ENCODE results near the gene POLE.
"Not testable (repeated sequence)": the region's sequence is repeated elsewhere in the genome, so short reads cannot be mapped to it uniquely, and the experiment has no call there.

POLE gene

DNA sequence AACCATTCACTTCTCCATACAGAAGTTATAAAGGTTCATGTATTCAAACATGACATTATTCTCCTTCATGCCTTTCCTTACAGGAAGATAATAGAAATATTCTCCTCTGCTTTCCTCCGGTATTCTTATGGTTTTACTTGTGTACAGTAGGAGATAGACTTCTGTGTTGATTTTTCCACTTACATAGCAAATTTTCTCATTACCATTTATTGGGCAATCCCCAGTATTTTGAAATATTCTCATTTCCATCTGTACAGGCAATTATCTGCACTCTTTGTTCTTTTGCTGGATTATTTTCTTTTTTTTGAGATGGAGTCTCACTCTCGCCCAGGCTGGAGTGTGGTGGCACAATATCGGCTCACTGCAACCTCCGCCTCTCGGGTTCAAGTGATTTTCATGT, 11.2 kb upstream of the POLE start:
- H3K4me2 ChIP-seq (ENCODE audit: low read length): no peak overlapping the region
- H3K4me1 ChIP-seq (ENCODE audit: control insufficient read depth, low read depth, low read length): no peaks in the 10 kb centered on the region
- no peak overlapping the region for H3K27ac ChIP-seq (ENCODE audit: low read depth, low read length)
- no peak overlapping the region for H2BK15ac ChIP-seq (replicated peaks; ENCODE audit: low read depth)
- peaks cover 7% of the 10 kb centered on the region for H3K36me3 ChIP-seq (ENCODE audit: control insufficient read depth, insufficient read depth, low read length)
- H3K4ac ChIP-seq (ENCODE audit: low read depth, low read length): no peak overlapping the region
- no peak overlapping the region for H3K4me3 ChIP-seq (ENCODE audit: low read length)
- H4K5ac ChIP-seq (ENCODE audit: low read length): no peak overlapping the region
- no peak overlapping the region for H3K18ac ChIP-seq (ENCODE audit: low read length)
- DNase-seq: no peak
- H3K23ac ChIP-seq (ENCODE audit: low read length): no peak overlapping the region
- no peaks in the 10 kb centered on the region for H3K79me2 ChIP-seq (ENCODE audit: control insufficient read depth, insufficient read depth, low read length)
- no peaks in the 10 kb centered on the region for H3K79me1 ChIP-seq (ENCODE audit: low read length)
- H2BK120ac ChIP-seq (ENCODE audit: low read depth, low read length): no peak overlapping the region
- WGBS (ENCODE audit: extremely low coverage, insufficient coverage, low lambda C conversion rate): no CpG with 5 or more reads among the region's 5 CpGs
- H2AK5ac ChIP-seq (ENCODE audit: low read length): no peak overlapping the region
- H4K8ac ChIP-seq (ENCODE audit: low read depth, low read length): no peak overlapping the region
- H3K56ac ChIP-seq (ENCODE audit: low read length): no peak overlapping the region
- H3K27me3 ChIP-seq (ENCODE audit: insufficient read depth, low read length, poor library complexity): no peaks in the 10 kb centered on the region
- H3K9ac ChIP-seq (ENCODE audit: low read length): no peak overlapping the region
- H2BK5ac ChIP-seq (ENCODE audit: low read length): no peak overlapping the region

GRCh38 chr12:132695431-132695830, 8.3 kb upstream of the POLE start:
- Histone ChIP-seq H4K8ac (ENCODE audit: low read depth, low read length) (no peak overlapping the region), H3K4me1 (ENCODE audit: control insufficient read depth, low read depth, low read length) (no peaks in the 10 kb centered on the region), H3K18ac (ENCODE audit: low read length) (no peak overlapping the region), H3K27ac (ENCODE audit: low read depth, low read length) (no peak overlapping the region), H3K79me1 (ENCODE audit: low read length) (no peaks in the 10 kb centered on the region), H2AK5ac (ENCODE audit: low read length) (no peak overlapping the region), H3K4ac (ENCODE audit: low read depth, low read length) (no peak overlapping the region), H3K79me2 (ENCODE audit: control insufficient read depth, insufficient read depth, low read length) (no peaks in the 10 kb centered on the region), H2BK120ac (ENCODE audit: low read depth, low read length) (no peak overlapping the region), H3K4me2 (ENCODE audit: low read length) (no peak overlapping the region), H4K5ac (ENCODE audit: low read length) (no peak overlapping the region), H3K4me3 (ENCODE audit: low read length) (no peak overlapping the region), H2BK5ac (ENCODE audit: low read length) (no peak overlapping the region), H2BK15ac (replicated peaks; ENCODE audit: low read depth) (no peak overlapping the region), H3K9ac (ENCODE audit: low read length) (no peak overlapping the region), H3K23ac (ENCODE audit: low read length) (no peak overlapping the region), H3K36me3 (ENCODE audit: control insufficient read depth, insufficient read depth, low read length) (peaks cover 4% of the 10 kb centered on the region), H3K27me3 (ENCODE audit: insufficient read depth, low read length, poor library complexity) (no peaks in the 10 kb centered on the region), H3K56ac (ENCODE audit: low read length) (no peak overlapping the region)
- WGBS (ENCODE audit: extremely low coverage, insufficient coverage, low lambda C conversion rate): no CpG with 5 or more reads among the region's 12 CpGs
- DNase-seq: no peak

- H2BK15ac ChIP-seq (replicated peaks; ENCODE audit: low read depth); H3K23ac ChIP-seq (ENCODE audit: low read length); H3K56ac ChIP-seq (ENCODE audit: low read length); H3K4me1 ChIP-seq (ENCODE audit: control insufficient read depth, low read depth, low read length); H3K18ac ChIP-seq (ENCODE audit: low read length); H3K4me2 ChIP-seq (ENCODE audit: low read length); H3K27ac ChIP-seq (ENCODE audit: low read depth, low read length); H4K8ac ChIP-seq (ENCODE audit: low read depth, low read length); H3K9ac ChIP-seq (ENCODE audit: low read length); H3K4me3 ChIP-seq (ENCODE audit: low read length); H4K5ac ChIP-seq (ENCODE audit: low read length); H2BK5ac ChIP-seq (ENCODE audit: low read length); H3K4ac ChIP-seq (ENCODE audit: low read depth, low read length); DNase-seq; H3K27me3 ChIP-seq (ENCODE audit: insufficient read depth, low read length, poor library complexity); H3K79me2 ChIP-seq (ENCODE audit: control insufficient read depth, insufficient read depth, low read length); H3K36me3 ChIP-seq (ENCODE audit: control insufficient read depth, insufficient read depth, low read length); H3K79me1 ChIP-seq (ENCODE audit: low read length); H2BK120ac ChIP-seq (ENCODE audit: low read depth, low read length); H2AK5ac ChIP-seq (ENCODE audit: low read length): not testable (repeated sequence)
- no CpG with 5 or more reads among the region's 3 CpGs for WGBS (ENCODE audit: extremely low coverage, insufficient coverage, low lambda C conversion rate)
Measured at GRCh38 chr12:132694888-132695287, 7.7 kb upstream of the POLE start.

DNA sequence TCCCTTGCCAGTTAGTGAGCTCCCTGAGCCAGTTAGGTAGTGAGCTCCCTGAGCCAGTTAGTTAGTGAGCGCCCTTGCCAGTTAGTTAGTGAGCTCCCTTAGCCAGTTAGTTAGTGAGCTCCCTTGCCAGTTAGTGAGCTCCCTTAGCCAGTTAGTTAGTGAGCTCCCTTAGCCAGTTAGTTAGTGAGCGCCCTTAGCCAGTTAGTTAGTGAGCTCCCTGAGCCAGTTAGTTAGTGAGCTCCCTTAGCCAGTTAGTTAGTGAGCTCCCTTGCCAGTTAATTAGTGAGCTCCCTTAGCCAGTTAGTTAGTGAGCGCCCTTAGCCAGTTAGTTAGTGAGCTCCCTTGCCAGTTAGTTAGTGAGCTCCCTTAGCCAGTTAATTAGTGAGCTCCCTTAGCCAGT, 4.9 kb upstream of the POLE start:
- H3K79me2 ChIP-seq (ENCODE audit: control insufficient read depth, insufficient read depth, low read length); H4K5ac ChIP-seq (ENCODE audit: low read length); H3K4me2 ChIP-seq (ENCODE audit: low read length); H3K79me1 ChIP-seq (ENCODE audit: low read length); H2BK5ac ChIP-seq (ENCODE audit: low read length); H2BK120ac ChIP-seq (ENCODE audit: low read depth, low read length); DNase-seq; H4K8ac ChIP-seq (ENCODE audit: low read depth, low read length); H3K18ac ChIP-seq (ENCODE audit: low read length); H3K27me3 ChIP-seq (ENCODE audit: insufficient read depth, low read length, poor library complexity); H3K56ac ChIP-seq (ENCODE audit: low read length); H3K4ac ChIP-seq (ENCODE audit: low read depth, low read length); H3K4me3 ChIP-seq (ENCODE audit: low read length); H3K4me1 ChIP-seq (ENCODE audit: control insufficient read depth, low read depth, low read length); H3K36me3 ChIP-seq (ENCODE audit: control insufficient read depth, insufficient read depth, low read length); H2AK5ac ChIP-seq (ENCODE audit: low read length); H3K23ac ChIP-seq (ENCODE audit: low read length); H3K27ac ChIP-seq (ENCODE audit: low read depth, low read length); H3K9ac ChIP-seq (ENCODE audit: low read length); H2BK15ac ChIP-seq (replicated peaks; ENCODE audit: low read depth): not testable (repeated sequence)
- no CpG with 5 or more reads among the region's 3 CpGs for WGBS (ENCODE audit: extremely low coverage, insufficient coverage, low lambda C conversion rate)

DNA sequence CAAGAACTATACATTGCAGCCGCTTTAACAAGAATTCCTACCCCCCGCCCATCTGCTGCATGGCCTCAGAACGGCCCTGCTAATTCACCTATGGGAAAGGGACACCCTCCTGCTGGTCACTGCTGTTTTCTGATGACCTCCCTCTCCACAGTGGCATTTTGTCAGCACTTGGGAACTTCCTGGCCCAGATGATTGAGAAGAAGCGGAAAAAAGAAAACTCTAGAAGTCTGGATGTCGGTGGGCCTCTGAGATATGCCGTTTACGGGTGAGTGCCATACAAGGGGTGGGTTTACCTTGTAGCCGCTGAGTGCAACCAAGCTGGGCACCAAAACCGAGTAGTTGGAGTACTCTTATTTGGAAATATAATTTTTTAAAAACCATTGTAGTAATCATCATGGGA, 3.0 kb upstream of the POLE start:
- H4K8ac ChIP-seq (ENCODE audit: low read depth, low read length): no peak overlapping the region
- no peak overlapping the region for H2AK5ac ChIP-seq (ENCODE audit: low read length)
- no peak overlapping the region for H3K56ac ChIP-seq (ENCODE audit: low read length)
- no peak overlapping the region for H3K4ac ChIP-seq (ENCODE audit: low read depth, low read length)
- WGBS (ENCODE audit: extremely low coverage, insufficient coverage, low lambda C conversion rate): no CpG with 5 or more reads among the region's 9 CpGs
- no peak overlapping the region for H2BK15ac ChIP-seq (replicated peaks; ENCODE audit: low read depth)
- H2BK120ac ChIP-seq (ENCODE audit: low read depth, low read length): no peak overlapping the region
- H3K9ac ChIP-seq (ENCODE audit: low read length): peak overlapping the region; percentile 62
- DNase-seq: peak; percentile 29
- H3K18ac ChIP-seq (ENCODE audit: low read length): no peak overlapping the region
- H3K23ac ChIP-seq (ENCODE audit: low read length): no peak overlapping the region
- H3K4me3 ChIP-seq (ENCODE audit: low read length): no peak overlapping the region
- H3K27me3 ChIP-seq (ENCODE audit: insufficient read depth, low read length, poor library complexity): no peaks in the 10 kb centered on the region
- peaks cover 20% of the 10 kb centered on the region for H3K79me2 ChIP-seq (ENCODE audit: control insufficient read depth, insufficient read depth, low read length)
- H3K79me1 ChIP-seq (ENCODE audit: low read length): peaks cover 8% of the 10 kb centered on the region
- no peak overlapping the region for H3K4me2 ChIP-seq (ENCODE audit: low read length)
- H4K5ac ChIP-seq (ENCODE audit: low read length): no peak overlapping the region
- H2BK5ac ChIP-seq (ENCODE audit: low read length): no peak overlapping the region
- H3K4me1 ChIP-seq (ENCODE audit: control insufficient read depth, low read depth, low read length): peaks cover 2% of the 10 kb centered on the region
- H3K27ac ChIP-seq (ENCODE audit: low read depth, low read length): no peak overlapping the region
- no peaks in the 10 kb centered on the region for H3K36me3 ChIP-seq (ENCODE audit: control insufficient read depth, insufficient read depth, low read length)

- no peak for DNase-seq
- Histone ChIP-seq H3K9ac (ENCODE audit: low read length) (peak overlapping the region; percentile 62), H3K27ac (ENCODE audit: low read depth, low read length) (no peak overlapping the region), H2BK15ac (replicated peaks; ENCODE audit: low read depth) (no peak overlapping the region), H3K4me1 (ENCODE audit: control insufficient read depth, low read depth, low read length) (peaks cover 2% of the 10 kb centered on the region), H4K8ac (ENCODE audit: low read depth, low read length) (no peak overlapping the region), H2BK120ac (ENCODE audit: low read depth, low read length) (no peak overlapping the region), H2BK5ac (ENCODE audit: low read length) (no peak overlapping the region), H3K79me1 (ENCODE audit: low read length) (peaks cover 8% of the 10 kb centered on the region), H2AK5ac (ENCODE audit: low read length) (no peak overlapping the region), H3K4me2 (ENCODE audit: low read length) (peak overlapping the region; percentile 71), H3K4me3 (ENCODE audit: low read length) (no peak overlapping the region), H4K5ac (ENCODE audit: low read length) (no peak overlapping the region), H3K18ac (ENCODE audit: low read length) (no peak overlapping the region), H3K23ac (ENCODE audit: low read length) (no peak overlapping the region), H3K4ac (ENCODE audit: low read depth, low read length) (no peak overlapping the region), H3K36me3 (ENCODE audit: control insufficient read depth, insufficient read depth, low read length) (no peaks in the 10 kb centered on the region), H3K27me3 (ENCODE audit: insufficient read depth, low read length, poor library complexity) (no peaks in the 10 kb centered on the region), H3K79me2 (ENCODE audit: control insufficient read depth, insufficient read depth, low read length) (peaks cover 22% of the 10 kb centered on the region), H3K56ac (ENCODE audit: low read length) (peak overlapping the region; percentile 29)
- WGBS (ENCODE audit: extremely low coverage, insufficient coverage, low lambda C conversion rate): no CpG with 5 or more reads among the region's 18 CpGs
Measured at GRCh38 chr12:132689227-132689626, 2.1 kb upstream of the POLE start.

Measured in mesendoderm (in vitro differentiated cells).